Activated T-cell treated with anti-CD3 and anti-CD28 coated beads for 48 hours (primary cell): ENCODE data around the gene CHERP.
"Not testable (repeated sequence)": the region's sequence is repeated elsewhere in the genome, so short reads cannot be mapped to it uniquely, and the experiment has no call there.

Experiments
- DNase-seq: peaks from one replicate; pipeline ENCODE4 v3.0.0-alpha.2; 2020; ENCODE audit warnings: low read depth

The CHERP gene

DNA sequence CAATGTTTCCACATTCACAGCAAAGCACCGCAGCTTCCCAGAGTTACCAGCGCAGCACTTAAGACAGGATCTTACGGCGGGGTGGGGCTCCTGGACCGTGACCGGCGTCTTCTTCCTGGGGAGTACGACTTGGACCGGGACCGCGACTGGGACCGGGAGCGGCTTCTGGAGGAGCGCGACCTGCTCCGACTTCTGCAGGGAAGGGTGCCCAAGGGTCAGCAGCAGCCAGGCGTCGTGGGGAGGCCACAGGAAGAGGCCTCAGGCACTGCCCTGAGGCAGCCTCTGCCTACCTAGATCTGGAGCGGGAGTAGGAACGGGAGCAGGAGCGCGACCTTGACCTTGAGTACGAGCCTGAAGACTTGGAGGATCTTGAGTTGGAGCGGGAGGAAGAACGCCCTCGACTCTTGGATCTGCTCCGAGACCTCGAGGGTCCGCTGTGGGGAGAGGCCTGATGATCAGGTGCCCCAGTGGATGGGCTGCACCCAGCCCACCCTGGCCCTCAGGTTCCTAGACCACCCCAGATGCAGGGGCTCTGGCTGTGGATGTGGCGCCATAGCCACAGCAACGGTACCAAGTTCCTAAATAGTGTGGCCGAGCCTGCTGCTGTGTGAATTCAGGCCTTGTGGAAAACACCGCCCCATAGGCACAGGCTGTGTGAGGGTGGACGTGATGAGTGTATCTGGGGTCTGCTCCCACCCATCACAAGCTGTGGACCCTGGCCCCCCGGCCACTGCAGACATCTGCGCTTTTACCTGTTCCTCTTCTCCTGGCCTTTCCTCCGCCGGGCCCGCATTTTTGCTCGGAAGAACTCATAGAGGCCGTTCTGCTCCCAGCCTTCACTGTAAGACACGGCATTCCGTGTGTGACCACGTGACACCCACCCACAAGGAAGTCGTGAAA, 21.9 kb downstream of the CHERP start:
- DNase-seq: no peak

- DNase-seq: no peak
These were observed 23.0 kb downstream of the CHERP start for GRCh38 chr19:16519230-16519687.

- no peak for DNase-seq
These were observed 23.6 kb downstream of the CHERP start for GRCh38 chr19:16518483-16519229.

DNA sequence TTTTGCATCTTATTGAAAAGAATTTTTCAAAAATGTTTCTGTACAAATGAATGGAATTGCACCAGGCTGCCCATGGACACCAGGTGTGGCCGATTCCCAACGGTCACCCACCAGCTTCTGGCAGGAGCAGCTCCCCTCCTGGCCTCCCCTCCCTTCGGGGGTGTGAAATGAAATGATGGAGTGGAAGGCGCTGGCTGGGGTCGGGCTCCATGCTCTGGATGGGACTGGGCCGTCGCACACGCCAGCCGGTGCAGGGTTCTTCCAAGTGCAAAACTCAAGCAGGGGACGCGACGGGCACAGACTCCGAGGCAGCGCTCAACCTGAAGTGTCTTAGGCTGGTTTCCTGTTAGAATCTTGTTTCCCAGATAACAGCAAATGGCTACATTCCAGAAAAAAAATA, 24.2 kb downstream of the CHERP start:
- DNase-seq: no peak

GRCh38 chr19:16516923-16517610, 25.2 kb downstream of the CHERP start:
- DNase-seq: no peak

- DNase-seq: no peak
These were observed 25.9 kb downstream of the CHERP start for GRCh38 chr19:16516381-16516780.

GRCh38 chr19:16514383-16515019, 27.7 kb downstream of the CHERP start:
- no peak for DNase-seq

DNA sequence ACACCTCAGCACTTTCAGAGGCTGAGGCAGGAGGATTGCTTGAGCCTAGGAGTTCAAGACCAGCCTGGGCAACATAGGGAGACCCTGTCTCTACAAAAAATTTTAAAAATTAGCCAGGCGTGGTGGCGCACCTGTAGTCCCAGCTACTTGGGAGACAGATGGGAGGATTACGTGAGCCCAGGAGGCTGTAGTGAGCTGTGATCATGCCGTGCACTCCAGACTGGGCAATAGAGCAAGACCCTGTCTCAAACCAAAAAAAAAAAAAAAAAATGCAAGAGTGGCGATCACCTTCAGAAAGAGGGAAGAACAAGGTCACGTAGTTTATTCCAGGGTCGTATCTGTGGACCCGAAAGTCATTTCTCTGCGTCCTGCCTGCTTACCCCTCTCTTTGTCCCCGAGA, 29.6 kb downstream of the CHERP start:
- DNase-seq: not testable (repeated sequence)

DNA sequence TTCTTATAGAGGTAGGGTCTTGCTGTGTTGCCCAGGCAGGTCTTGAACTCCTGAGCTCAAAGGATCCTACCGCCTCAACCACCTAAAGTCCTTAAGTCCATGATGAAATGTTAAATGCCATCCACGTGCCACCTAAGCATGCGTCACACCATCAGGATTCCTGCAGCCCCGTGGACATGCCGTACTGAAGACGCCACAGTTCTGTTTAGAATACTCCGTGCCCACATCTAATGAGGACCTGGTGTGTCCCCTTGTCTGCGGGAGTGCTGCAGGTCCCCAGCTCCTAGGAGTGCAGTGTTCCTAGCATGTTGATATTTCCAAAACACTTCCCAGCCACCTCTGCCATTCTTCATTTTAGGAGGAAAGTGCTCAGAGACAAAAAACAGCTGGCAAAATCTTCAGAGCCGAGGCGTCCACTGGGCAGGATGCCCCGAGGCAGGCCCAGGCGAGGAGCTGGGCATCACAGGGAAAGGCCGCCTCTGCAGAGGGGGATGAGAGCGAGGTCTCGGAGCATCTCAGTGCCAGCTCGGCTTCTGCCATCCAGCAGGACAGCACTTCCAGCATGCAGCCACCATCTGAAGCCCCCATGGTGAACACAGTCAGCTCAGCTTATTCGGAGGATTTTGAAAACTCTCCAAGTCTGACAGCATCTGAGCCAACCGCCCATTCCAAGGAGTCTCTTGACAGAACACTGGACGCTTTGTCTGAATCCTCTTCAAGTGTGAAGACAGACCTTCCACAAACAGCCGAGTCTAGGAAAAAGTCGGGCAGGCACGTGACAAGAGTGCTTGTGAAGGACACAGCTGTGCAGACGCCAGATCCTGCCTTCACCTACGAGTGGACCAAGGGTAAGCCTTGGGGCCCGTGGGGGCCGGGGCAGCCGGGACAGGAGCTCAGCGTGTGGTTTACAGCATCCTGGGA, 32.8 kb downstream of the CHERP start:
- DNase-seq: no peak

- DNase-seq: no peak
These were observed 33.7 kb downstream of the CHERP start for GRCh38 chr19:16508546-16508945.

DNA sequence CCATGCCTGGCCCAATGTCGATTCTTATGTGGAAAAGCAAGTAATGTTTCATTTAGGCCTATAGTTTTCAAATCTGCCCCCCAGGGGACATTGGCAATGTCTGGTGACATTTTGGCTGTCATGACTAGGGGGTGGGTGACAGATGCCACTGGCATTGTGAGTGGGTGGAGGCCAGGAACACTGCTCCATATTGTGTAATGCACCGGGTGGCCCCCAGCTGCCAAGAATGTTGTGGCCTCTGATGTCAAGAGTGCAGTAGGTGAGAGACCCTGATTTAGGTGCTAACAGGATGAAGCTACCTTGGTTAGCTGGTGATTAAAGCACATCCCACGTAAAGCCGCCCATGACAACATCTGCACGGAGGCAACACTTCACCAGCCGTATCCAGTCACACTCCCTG, 35.3 kb downstream of the CHERP start:
- DNase-seq: no peak

DNA sequence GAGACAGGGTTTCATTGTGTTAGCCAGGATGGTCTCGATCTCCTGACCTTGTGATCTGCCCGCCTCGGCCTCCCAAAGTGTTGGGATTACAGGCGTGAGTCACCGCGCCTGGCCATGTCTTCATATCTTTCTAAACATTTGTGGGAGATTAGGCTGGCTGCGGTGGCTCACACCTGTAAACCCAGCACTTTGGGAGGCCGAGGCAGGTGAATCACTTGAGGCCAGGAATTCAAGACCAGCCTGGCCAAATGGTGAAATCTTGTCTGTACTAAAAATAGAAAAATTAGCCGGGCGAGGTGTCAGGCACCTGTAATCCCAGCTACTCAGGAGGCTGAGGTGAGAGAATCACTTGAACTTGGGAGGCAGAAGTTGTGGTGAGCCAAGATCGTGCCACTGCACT, 36.1 kb downstream of the CHERP start:
- not testable (repeated sequence) for DNase-seq

- DNase-seq: no peak
These were observed 38.0 kb downstream of the CHERP start for GRCh38 chr19:16504271-16504670.

- DNase-seq: no peak
These were observed 44.4 kb downstream of the CHERP start for GRCh38 chr19:16497837-16498236.

DNA sequence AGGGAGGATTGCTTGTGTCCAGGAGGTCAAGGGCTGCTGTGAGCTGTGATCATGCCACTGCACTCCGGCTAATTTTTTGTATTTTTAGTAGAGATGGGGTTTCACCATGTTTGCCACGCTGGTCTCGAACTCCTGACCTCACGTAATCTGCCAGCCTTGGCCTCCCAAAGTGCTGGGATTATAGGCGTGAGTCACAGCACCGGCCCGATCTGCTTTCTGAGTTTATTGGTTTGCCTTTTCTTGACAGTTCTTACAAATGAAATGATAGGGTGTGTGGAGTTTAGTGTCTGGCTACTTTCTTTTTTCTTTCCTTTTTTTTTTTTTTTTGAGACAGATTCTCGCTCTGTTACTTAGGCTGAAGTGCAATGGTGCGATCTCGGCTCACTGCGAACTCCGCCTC, 45.2 kb downstream of the CHERP start:
- no peak for DNase-seq

- DNase-seq: no peak
These were observed 45.6 kb downstream of the CHERP start for GRCh38 chr19:16496613-16496983.

GRCh38 chr19:16495982-16496612, 46.1 kb downstream of the CHERP start, which contains the start of the genes C19orf44 and CALR3:
TSS of gene C19orf44 (plus strand) at chr19:16496394. CDS start at chr19:16500793, 4,399 bp downstream.
TSS of gene CALR3 (minus strand) at chr19:16496167. CDS start at chr19:16496129, 38 bp downstream.
- peak; percentile 96 for DNase-seq

DNA sequence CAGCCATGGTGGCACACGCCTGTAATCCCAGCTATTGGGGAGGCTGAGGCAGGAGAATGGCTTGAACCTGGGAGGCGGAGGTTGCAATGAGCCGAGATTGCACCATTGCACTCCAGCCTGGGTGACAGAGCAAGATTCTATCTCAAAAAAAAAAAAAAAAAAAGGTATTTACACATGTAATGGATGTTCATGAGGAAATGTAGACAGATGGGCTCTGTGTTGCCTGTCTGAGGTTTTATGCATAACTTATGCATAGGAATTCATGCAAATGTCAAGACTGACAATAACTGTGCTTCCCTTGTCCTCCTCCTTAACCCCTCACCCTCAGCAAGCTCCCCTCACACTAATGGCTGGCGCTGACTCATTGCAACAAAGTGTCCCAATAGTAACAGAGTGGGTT, 55.8 kb downstream of the CHERP start:
- not testable (repeated sequence) for DNase-seq

- DNase-seq: no peak
These were observed 59.5 kb downstream of the CHERP start for GRCh38 chr19:16482745-16483144.

DNA sequence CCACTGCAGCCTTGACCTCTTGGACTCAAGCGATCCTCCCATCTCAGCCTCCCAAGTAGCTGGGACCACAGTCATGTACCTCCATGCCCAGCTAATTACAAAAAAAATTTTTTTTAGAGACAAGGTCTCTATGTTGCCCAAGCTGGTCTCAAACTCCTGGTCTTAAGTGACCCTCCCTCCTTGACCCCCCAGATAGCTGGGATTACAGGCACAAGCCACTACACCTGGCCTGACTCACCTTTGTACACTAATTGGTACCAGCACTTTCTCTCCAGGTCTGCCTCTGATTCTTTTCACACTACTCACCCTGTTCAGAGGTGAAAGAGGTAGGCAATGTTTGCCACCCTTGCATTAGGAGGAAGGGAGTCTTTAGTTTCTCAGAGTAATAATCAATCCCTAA, 64.9 kb downstream of the CHERP start:
- no peak for DNase-seq
